Panc1 (cell line): ENCODE measurements around the gene THEM4. TPM values are rescaled to one million over a fixed set of nuclear protein-coding genes. Genes with fewer than 3 reads are reported as not detected.
A peak's percentile ranks its signal among the peaks of the same experiment; 100 is the strongest.

Source experiments
- ATAC-seq: fragments of 200-7000 bp; cut with Tn5 transposase; 2 replicates; pipeline ENCODE4 v1.9.1; 2020; ENCODE audit warnings: mild to moderate bottlenecking, moderate library complexity
- BruUV-seq: library from RNA; stranded (reverse); fragments of 400-500 nt; replicated peaks from 2 replicates; lab custom pipeline; 2021; lab: Mats Ljungman, UMichigan
- CTCF ChIA-PET: fragments of 300-600 bp; sonication (Branson Sonifier 250); formaldehyde crosslinking; loops from one replicate; lab custom pipeline; 2022; ENCODE audit warnings: antibody characterized with exemption; lab: Charles Lee
- POLR2A ChIA-PET: fragments of 300-600 bp; sonication (Branson Sonifier 250); formaldehyde crosslinking; loops from one replicate; lab custom pipeline; 2022; ENCODE audit warnings: antibody characterized with exemption; lab: Charles Lee
- DNase-seq: peaks from one replicate; pipeline ENCODE4 v3.0.0-alpha.2; 2010; ENCODE audit warnings: low read depth, low spot score
- H3K27ac ChIP-seq: 2 replicates; pipeline ENCODE4 v1.5.1; 2011; ENCODE audit warnings: mild to moderate bottlenecking, low read length, inconsistent platforms
- H3K27me3 ChIP-seq: fragments of 200-500 bp; sonication (Bioruptor generic); 2 replicates; pipeline ENCODE4 v1.6.0; 2014; ENCODE audit warnings: low read length, inconsistent platforms; ENCODE audit not compliant: control insufficient read depth, insufficient read depth
- H3K36me3 ChIP-seq: fragments of 200-500 bp; sonication (Bioruptor generic); 2 replicates; pipeline ENCODE4 v1.5.1; 2014; ENCODE audit warnings: inconsistent platforms, mild to moderate bottlenecking, low read length, moderate library complexity; ENCODE audit not compliant: control insufficient read depth, insufficient read depth
- H3K4me1 ChIP-seq: 2 replicates; pipeline ENCODE4 v1.5.1; 2011; ENCODE audit warnings: inconsistent platforms, mild to moderate bottlenecking, low read length, moderate library complexity; ENCODE audit not compliant: control insufficient read depth, insufficient read depth
- H3K4me3 ChIP-seq, 2 experiments: 2 replicates each; pipeline ENCODE4 v1.5.1; 2011 to 2012; ENCODE audit warnings: low read depth in 2 of 2, low read length in 2 of 2, mild to moderate bottlenecking in 2 of 2, inconsistent platforms in 1 of 2, moderate library complexity in 1 of 2
- H3K9me3 ChIP-seq: fragments of 200-500 bp; sonication (Bioruptor generic); 2 replicates; pipeline ENCODE4 v1.5.1; 2014; ENCODE audit warnings: low read depth, mild to moderate bottlenecking, inconsistent platforms, low read length, moderate library complexity; ENCODE audit not compliant: control insufficient read depth, insufficient read depth
- CTCF ChIP-seq: fragments of 450-650 bp; IDR thresholded peaks from 2 replicates; pipeline ENCODE4 v1.5.1; 2017; ENCODE audit warnings: mild to moderate bottlenecking
- POLR2AphosphoS5 ChIP-seq: IDR thresholded peaks from 2 replicates; pipeline ENCODE4 v1.6.1; 2012; ENCODE audit warnings: mild to moderate bottlenecking, low read depth, low read length, moderate library complexity
- REST ChIP-seq, 2 experiments: IDR thresholded peaks; 2 replicates each; pipeline ENCODE4 v1.6.1; 2011 to 2012; ENCODE audit warnings: low read depth in 2 of 2, control low read depth in 1 of 2, low read length in 1 of 2, mild to moderate bottlenecking in 1 of 2, moderate library complexity in 1 of 2; ENCODE audit not compliant: insufficient read depth in 1 of 2
- SIN3A ChIP-seq: IDR thresholded peaks from 2 replicates; pipeline ENCODE4 v1.6.1; 2012; ENCODE audit warnings: low read depth, mild to moderate bottlenecking, low read length, moderate library complexity, borderline replicate concordance; ENCODE audit not compliant: insufficient read depth
- TCF7L2 ChIP-seq: IDR thresholded peaks from 2 replicates; pipeline ENCODE4 v1.6.1; 2011; ENCODE audit warnings: mild to moderate bottlenecking, low read depth, low read length, inconsistent platforms
- in situ Hi-C: cut with HindIII; loops from 2 replicates; pipeline ENCODE4 v1.10.0; 2016; ENCODE audit warnings: low sequenced_read_pairs, low pct_unique_long_range_greater_than_20kb
- intact Hi-C: fragments of 100-400 bp; cut with micrococcal nuclease; formaldehyde crosslinking; loops from one replicate; pipeline ENCODE4 v1.10.0; 2022; ENCODE audit not compliant: unreplicated experiment
- total RNA-seq: library from RNA; stranded (reverse); gene quantifications from one replicate; pipeline ENCODE4 v1.2.1, GENCODE V29; 2021; ENCODE audit not compliant: unreplicated experiment

The THEM4 gene
- total RNA-seq, 1 experiment from 2014 or later: 21.8 TPM

GRCh38 chr1:151841141-151841540 is 68.2 kb downstream of the THEM4 start:
- H3K27ac ChIP-seq: no peak overlapping the region
- no peaks in the 10 kb centered on the region for H3K27me3 ChIP-seq
- no peak for ATAC-seq
- intact Hi-C loops (no loop called here), in situ Hi-C loops (no loop called here)
- ChIA-PET CTCF (no interaction called here), POLR2A (interaction anchor here (0.5 kb wide), 1 partner anchor 132 kb away, joined by 3 read pairs; no protein-coding TSS in a partner anchor)
- no peak for DNase-seq
- TSS peak; percentile 86 for BruUV-seq
- H3K36me3 ChIP-seq: no peaks in the 10 kb centered on the region
- H3K4me1 ChIP-seq: peaks cover 10% of the 10 kb centered on the region
- H3K4me3 ChIP-seq: no peak overlapping the region
- TF ChIP-seq POLR2AphosphoS5: no peak
- no peaks in the 10 kb centered on the region for H3K9me3 ChIP-seq

- Histone ChIP-seq H3K4me1 (peaks cover 10% of the 10 kb centered on the region), H3K27ac (peak overlapping the region; percentile 90), H3K9me3 (no peaks in the 10 kb centered on the region), H3K36me3 (no peaks in the 10 kb centered on the region), H3K27me3 (no peaks in the 10 kb centered on the region), H3K4me3 (peak overlapping the region; percentile 57 to 73)
- no peak for DNase-seq
- in situ Hi-C loops: no loop called here
- no TSS peak for BruUV-seq
- TF ChIP-seq REST (IDR thresholded peaks at IDR 0.05; ENCODE audit: insufficient read depth in 1 of 2, low read depth in 2 of 2, low read length in 1 of 2) (no peak), TCF7L2 (no peak), SIN3A (no peak), POLR2AphosphoS5 (no peak), CTCF (no peak)
- no peak for ATAC-seq
- CTCF ChIA-PET: interaction anchor here (0.6 kb wide), 1 partner anchor 22 kb away, joined by 3 read pairs; no protein-coding TSS in a partner anchor
- POLR2A ChIA-PET: interaction anchor here (0.5 to 0.6 kb wide), 4 partner anchors 37 to 469 kb away, joined by 3 to 11 read pairs (median 3); no protein-coding TSS in a partner anchor
- intact Hi-C loops: no loop called here
These were observed 68.9 kb downstream of the THEM4 start for GRCh38 chr1:151840421-151840820.
